GM12864 (cell line): ENCODE results near the gene ALG8.
"Not testable (repeated sequence)": the region's sequence is repeated elsewhere in the genome, so short reads cannot be mapped to it uniquely, and the experiment has no call there.

Source experiments
- DNase-seq: peaks from one replicate; pipeline ENCODE4 v3.0.0-alpha.2; 2011; ENCODE audit warnings: low read depth
- H3K4me3 ChIP-seq: 2 replicates; pipeline ENCODE4 v1.5.1; 2011; ENCODE audit warnings: mild to moderate bottlenecking, low read depth, low read length, control low read depth
- TF ChIP-seq, protein P1 (sequence below): IDR thresholded peaks from 2 replicates; pipeline ENCODE4 v1.5.1; 2011; ENCODE audit warnings: low read depth, mild to moderate bottlenecking, moderate library complexity, low read length, control low read depth, inconsistent platforms; ENCODE audit errors: missing control alignments

The ALG8 gene

DNA sequence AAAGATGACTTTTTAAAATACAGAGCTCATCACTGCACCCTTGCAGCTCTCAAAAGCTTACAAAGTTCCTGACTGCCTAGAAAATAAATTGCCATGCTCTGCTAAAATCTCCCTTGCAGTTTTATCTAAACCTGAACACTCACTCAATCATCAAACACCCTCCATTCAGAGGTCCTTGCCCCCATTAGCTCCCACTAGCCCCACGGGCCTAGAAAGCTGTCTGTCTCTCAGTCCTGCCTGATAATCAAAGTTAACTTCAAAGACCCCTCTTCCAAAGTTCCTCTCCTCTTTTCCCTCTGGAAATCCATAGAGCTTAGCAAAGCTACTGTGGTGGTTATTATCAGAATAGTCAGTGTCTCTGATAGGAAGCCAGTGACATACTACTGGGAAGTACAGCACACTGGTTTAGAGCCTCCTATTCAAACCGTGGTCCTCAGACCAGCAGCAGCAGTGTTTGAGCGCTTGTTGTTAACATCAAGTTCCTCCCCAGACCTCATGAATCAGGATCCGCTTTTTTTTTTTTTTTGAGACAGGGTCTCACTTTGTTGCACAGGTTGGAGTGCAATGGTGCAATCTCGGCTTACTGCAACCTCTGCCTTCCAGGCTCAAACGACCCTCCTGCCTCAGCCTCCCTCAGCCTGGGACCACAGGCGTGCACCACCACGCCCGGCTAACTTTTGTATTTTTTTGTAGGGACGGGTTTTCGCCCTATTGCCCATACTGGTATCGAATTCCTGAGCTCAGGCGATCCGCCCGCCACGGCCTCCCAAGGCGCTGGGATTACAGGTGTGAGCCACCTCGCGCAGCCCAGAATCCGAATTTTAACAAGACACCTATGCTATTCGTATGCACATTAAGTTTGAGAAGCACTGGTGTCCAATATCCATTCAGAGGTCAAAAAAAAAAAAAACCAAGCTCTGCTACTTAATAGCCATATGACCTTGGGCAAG, 60.9 kb downstream of the ALG8 start:
- peak overlapping the region; percentile 97 for H3K4me3 ChIP-seq
- TF ChIP-seq, protein P1, sequence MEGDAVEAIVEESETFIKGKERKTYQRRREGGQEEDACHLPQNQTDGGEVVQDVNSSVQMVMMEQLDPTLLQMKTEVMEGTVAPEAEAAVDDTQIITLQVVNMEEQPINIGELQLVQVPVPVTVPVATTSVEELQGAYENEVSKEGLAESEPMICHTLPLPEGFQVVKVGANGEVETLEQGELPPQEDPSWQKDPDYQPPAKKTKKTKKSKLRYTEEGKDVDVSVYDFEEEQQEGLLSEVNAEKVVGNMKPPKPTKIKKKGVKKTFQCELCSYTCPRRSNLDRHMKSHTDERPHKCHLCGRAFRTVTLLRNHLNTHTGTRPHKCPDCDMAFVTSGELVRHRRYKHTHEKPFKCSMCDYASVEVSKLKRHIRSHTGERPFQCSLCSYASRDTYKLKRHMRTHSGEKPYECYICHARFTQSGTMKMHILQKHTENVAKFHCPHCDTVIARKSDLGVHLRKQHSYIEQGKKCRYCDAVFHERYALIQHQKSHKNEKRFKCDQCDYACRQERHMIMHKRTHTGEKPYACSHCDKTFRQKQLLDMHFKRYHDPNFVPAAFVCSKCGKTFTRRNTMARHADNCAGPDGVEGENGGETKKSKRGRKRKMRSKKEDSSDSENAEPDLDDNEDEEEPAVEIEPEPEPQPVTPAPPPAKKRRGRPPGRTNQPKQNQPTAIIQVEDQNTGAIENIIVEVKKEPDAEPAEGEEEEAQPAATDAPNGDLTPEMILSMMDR = no peak
- no peak for DNase-seq

DNA sequence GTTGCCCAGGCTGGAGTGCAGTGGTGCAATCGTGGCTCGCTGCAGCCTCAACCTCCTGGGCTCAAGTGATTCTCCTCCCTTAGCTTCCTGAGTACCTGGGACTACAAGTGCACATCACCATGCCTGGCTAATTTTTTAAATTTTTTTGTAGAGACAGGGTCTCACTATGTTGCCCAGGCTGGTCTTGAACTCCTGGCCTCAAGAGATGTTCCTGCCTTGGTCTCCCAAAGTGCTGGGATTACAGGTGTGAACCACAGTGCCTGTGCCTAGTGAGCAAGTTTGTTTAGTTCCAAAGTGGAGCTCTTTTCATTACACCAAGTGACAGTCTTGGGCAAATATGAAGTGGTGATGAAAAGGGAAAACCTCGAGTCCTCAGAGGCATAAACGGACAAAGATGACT, 61.8 kb downstream of the ALG8 start:
- not testable (repeated sequence) for H3K4me3 ChIP-seq, DNase-seq

DNA sequence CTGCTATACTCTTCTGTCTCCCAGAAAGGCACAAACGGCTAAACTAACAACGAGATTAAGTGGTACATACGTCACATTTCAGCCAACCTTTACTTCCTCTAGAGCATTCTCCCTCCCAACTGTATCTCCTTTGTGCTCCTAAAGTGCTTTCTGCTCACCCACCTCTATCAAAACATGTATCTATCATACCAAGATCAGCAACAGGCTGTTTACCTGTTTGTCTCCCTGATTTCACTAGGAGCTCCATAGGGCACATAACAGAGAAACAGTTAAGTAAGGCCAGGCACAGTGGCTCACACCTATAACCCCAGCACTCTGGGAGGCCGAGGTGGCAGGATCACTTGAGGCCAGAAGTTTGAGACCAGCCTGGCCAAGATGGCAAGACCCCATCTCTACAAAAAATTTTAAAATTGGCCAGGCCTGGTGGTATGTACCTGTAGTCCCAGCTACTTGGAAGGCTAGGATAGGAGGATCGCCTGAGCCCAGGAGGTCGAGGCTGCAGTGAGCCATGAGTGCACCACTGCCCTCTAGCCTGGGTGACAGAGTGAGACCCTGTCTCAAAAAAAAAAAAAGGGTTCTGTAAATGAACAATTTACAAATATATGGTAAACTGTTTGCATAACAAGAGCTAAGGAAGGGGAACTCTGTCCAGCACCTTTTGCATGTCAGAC, 62.6 kb downstream of the ALG8 start:
- no peak overlapping the region for H3K4me3 ChIP-seq
- TF ChIP-seq, protein P1 = no peak
- DNase-seq = no peak

DNA sequence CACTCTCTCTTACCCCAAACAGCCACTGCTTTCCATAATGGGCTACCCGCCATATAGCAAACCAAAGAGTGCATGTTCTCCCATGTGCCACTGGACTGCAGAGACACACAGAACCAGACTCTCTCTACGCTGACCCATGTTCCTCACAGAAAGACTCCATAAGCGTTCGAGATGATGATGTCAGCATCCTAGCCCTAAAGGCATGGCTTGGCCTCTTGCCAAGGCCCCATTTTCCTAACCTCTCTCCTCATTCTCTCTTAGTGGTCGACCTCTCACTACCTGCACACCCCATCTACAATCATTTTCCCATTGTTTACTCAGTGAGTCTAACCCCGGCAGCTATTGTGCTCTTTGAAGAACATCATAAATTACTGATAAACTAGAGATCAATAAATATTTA, 64.7 kb downstream of the ALG8 start:
- no peak overlapping the region for H3K4me3 ChIP-seq
- TF ChIP-seq, protein P1 = no peak
- no peak for DNase-seq

DNA sequence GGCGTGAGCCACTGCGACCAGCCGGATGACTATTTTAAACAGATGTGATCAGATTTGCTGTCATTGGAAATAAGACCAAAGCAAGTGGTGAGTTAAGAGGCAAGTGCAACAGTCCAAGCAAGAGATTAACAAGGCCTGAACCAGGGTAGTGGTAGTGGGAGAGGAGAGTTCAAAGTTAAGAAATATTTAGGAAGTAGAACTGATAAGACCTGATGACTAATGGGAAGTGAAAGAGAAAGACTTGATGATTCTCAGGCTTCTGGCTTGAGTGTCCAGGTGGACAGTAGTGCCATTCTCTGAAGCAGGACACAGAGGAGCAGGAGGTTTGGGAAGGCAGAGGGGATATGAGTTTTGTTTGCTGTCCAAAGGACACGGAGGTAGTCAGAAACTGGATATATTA, 67.0 kb downstream of the ALG8 start:
- TF ChIP-seq, protein P1 = no peak
- H3K4me3 ChIP-seq = no peak overlapping the region
- no peak for DNase-seq

DNA sequence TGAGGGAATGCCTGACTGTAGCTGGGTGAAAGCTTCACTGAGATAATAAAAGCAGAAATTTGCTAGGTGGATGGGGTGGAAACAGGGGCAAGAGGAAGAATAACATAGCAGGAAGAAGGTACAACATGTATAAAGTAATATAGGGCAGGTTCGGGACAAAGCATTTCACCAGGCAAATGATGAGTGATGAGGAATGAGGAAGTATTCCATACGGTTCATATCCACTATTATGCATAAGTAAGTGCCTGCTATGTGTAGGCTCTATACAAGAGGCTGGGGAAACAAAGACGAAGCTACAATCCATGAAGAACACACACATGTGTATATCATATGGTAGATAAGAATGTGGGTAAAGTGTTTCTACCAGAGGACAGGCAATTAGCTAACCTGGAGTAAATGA, 67.7 kb downstream of the ALG8 start:
- no peak for DNase-seq
- H3K4me3 ChIP-seq = no peak overlapping the region
- TF ChIP-seq, protein P1 = no peak

DNA sequence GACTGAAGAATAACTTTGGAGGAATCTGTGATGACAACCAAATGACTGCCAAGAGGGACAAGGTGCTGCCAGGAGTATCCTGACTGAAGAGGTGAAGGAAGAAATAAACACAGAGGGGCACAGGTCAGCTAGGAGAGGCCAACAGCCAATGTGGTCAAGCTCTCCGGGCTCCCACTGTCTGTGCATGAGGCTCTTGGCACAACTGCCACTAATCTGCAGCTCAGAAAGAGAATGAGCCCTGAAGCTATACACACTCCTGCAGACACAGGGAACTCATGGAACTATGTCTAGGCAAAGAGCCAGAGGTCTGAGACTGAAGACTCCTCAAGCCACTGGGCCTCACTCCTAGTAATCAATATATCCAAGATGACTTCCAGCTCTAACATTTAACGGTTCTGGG, 68.8 kb downstream of the ALG8 start:
- H3K4me3 ChIP-seq = no peak overlapping the region
- no peak for DNase-seq
- TF ChIP-seq, protein P1 = no peak
